NCI-H774 (cell line): ENCODE measurements around the gene PROSER3.

Source experiments
- DNase-seq: peaks from one replicate; lab custom pipeline; 2025; lab: John Stamatoyannopoulos, UW

The PROSER3 gene

DNA sequence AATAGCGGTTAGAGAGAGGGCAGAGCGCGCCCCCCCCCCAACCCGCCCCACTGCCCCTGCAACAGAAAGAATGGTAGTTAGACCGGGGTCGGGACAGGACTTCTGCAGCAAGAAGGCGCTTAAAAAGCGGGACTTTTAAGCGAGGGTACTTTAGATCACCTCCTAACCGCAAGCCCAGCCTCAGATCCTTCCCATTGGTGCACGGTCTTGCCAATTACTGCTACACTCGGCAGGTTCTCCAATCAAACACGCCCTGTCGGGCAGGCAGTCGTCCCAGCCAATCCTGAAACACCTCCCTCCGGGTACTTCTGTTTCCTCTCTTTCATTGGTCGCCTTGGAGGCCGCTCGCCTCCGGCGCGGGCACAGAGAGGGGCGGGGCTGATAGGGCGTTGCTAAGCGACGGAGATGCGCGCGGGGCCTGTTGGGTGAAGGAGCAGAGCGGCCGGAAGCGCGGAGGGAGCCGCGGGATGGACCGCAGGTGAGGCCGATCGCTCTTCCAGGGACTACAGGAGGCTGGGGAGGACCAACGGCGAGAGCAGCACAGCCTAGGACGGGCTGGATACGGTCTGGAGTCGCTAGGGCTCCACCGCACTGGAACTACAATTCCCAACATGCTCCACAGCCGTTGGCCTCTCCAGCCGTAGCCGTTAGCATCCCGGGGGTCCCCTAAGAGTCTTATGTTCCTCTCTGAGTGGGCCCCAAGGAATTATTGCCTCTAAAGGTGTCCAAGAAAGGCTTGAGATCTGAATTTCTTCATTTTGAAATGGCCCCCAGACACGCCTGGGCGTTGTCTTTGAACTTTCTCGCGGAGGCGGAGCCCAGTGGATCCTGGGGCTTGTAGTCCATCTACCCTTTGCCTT, at the start of gene PROSER3:
PROSER3 (plus strand) TSS at position 428 of the 860 bp plus-strand sequence; CDS start at position 468, 40 bp downstream.
- peak; percentile 98 for DNase-seq

DNA sequence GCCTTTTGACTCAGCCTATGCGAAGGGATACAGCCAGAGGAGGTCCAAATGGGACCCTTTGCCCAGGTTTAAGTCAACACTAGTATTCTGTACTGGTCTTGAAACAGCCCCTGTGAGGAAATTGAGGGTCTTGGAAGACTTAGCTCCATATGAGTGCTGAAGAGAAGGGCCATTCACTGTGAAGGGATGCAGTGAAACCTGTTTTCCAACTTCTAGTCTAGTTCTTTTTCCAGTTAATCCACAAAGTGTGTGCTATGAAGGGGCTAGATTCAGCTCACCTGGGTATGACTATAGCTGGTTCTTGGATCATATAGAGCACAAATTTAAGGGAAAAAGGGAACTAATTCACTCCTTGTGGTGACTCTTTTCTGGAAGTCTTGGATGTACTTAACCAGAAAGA, 49.6 kb upstream of the PROSER3 start:
- DNase-seq = no peak

DNA sequence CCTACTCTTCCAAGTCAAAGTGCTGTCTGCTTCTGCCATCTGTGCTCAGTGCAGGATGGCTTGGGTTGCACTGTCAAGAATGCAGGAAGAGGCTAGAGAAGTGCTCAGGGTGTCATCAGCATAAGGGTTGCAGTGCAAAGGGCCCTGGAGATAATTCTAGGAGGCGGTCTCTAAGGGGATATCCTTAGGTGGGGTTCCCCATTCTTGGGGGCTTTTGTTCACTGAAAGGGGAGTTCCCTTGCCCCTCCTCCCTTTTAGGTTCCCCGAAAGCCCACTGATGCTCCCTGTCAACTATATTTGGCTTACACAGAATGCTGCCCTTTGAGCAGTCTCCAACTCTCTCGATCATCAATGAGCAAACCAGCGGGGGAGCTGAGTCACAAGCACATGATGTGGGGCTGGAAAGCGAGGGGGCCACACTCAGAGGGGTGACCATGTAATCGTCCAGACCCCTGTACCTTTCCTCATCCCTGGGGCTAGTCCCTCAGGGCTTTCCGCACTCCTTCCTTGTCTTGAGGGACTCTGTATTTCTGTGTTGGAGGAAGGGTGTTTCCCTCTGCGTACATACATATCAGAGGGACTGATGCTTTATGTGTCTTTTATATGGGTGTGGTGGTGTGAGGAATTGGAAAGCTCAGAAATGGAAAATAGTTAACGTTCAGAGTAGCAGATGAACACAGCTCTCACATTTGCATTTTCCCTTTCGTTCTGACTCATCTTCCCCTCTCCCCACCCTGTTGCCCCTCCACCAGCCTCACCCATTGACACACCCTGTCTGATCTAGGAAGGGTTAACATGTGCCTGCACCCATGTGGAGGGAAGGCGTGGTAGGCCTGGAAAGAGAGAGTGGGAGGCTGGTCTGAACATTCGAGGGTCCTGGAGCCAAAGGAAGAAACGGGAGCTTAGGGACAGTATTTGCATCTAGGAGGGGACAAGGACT, 46.9 kb upstream of the PROSER3 start:
- DNase-seq = no peak

DNA sequence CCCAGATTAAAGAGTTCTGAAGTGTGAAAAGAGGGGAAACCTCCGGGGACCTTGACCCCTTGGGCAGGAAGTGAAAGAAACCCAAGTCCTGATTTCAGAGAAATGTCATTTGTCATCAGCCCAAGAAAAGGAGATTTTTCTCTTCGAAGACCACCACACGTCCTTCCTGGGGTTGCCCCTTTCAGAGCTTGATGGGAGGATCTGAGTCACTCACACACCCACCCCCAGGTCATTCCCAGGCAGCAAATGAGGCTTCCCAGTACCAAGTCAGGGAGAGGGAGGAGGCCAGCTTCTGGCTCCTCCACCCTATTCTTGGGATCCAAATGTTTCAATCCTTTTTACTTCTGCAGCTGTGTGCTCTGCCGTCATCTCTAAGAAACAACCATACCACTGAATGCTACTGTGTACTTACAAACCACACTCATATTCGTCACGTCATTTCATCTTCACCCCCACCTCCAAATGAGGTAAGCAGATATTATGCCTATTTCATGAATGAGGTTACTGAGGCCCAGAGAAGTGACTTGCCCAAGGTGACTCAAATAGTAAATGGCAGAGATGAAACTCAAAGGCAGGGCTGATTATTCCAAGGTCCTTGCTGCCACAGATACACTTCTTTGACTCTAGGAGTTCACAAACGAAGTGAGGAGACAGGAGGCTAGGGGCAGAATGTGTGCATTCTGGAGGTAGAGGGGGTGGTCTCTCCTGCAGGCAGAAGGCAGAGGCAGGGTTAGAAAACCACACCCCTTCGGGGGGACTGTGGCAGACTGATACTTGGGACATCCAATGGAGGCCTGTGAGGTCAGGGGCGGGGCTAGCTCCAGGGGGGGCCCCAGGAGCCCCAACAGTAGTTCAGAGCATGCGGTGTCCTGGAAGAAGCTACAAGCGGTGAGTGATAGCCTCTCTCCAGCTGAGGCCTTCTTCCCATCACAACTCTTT, 45.1 kb upstream of the PROSER3 start:
- no peak for DNase-seq

DNA sequence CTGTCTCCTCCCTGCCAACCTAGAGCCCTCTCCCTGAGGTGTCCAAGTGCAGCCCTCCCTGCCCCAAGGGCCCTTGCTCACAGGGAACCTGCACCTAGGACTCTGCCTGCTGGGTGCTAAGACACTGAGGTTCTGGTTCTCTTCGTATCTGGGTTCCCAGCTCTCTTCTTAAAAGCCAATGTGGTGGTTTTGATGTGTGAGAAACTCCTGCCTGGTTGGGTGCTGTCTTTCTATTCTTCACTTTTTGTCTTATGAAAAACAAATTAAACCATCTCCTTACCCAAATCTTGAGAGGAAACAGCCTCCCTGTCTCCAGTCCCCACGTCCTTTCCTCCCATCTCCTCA, 44.5 kb upstream of the PROSER3 start:
- no peak for DNase-seq

DNA sequence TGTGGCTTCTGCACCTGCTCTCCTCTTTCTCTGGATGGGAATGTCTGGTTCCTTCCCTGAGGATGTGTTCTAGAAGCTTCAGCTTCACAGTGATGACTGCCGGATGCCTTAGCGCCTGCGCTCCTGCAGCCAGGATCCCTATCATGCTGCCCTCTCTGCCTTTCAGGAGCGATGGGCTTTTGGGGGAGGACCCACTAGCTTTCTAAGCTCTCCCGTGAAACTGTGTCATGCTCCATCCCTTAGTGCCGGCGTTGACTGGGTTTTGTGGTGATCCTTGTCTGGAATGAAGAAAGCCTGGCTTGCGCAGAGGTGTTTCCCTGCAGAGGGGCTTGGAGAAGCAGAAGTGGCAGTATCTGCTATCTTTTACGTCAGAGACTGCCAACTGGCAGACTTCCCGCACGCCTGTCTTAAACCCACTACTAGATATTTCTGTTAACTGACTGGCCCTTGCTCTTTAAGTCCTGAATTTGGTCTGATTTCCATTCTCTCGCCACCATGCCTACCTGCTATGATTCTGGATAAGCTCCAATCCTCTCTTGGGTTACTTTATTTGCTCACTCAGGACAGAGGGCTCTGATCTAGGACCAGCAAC, 44.0 kb upstream of the PROSER3 start:
- no peak for DNase-seq

DNA sequence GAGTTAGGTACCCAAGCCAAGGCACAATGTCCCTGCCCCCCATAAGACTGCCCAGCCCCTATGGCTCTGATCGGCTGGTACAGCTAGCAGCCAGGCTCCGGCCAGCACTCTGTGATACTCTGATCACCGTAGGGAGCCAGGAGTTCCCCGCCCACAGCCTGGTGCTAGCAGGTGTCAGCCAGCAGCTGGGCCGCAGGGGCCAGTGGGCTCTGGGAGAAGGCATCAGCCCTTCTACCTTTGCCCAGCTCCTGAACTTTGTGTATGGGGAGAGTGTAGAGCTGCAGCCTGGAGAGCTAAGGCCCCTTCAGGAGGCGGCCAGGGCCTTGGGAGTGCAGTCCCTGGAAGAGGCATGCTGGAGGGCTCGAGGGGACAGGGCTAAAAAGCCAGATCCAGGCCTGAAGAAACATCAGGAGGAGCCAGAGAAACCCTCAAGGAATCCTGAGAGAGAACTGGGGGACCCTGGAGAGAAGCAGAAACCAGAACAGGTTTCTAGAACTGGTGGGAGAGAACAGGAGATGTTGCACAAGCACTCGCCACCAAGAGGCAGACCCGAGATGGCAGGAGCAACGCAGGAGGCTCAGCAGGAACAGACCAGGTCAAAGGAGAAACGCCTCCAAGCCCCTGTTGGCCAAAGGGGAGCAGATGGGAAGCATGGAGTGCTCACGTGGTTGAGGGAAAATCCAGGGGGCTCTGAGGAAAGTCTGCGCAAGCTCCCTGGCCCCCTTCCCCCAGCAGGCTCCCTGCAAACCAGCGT, 43.2 kb upstream of the PROSER3 start:
- no peak for DNase-seq

DNA sequence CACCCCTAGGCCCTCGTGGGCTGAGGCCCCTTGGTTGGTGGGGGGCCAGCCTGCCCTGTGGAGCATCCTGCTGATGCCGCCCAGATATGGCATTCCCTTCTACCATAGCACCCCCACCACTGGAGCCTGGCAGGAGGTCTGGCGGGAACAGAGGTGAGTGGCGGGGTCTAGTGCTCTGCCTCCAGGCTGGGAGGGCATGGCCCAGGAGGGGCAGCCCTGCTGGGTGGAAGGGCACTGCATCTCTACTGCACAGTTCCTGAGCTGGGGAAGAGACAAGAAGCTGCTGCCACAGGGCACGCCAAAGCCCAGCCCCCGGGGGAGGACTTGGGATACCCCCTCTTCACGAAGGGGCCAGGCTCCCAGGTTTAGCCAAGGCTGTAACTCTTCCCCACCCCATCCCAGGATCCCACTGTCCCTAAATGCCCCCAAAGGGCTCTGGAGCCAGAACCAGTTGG, 42.6 kb upstream of the PROSER3 start:
- no peak for DNase-seq

DNA sequence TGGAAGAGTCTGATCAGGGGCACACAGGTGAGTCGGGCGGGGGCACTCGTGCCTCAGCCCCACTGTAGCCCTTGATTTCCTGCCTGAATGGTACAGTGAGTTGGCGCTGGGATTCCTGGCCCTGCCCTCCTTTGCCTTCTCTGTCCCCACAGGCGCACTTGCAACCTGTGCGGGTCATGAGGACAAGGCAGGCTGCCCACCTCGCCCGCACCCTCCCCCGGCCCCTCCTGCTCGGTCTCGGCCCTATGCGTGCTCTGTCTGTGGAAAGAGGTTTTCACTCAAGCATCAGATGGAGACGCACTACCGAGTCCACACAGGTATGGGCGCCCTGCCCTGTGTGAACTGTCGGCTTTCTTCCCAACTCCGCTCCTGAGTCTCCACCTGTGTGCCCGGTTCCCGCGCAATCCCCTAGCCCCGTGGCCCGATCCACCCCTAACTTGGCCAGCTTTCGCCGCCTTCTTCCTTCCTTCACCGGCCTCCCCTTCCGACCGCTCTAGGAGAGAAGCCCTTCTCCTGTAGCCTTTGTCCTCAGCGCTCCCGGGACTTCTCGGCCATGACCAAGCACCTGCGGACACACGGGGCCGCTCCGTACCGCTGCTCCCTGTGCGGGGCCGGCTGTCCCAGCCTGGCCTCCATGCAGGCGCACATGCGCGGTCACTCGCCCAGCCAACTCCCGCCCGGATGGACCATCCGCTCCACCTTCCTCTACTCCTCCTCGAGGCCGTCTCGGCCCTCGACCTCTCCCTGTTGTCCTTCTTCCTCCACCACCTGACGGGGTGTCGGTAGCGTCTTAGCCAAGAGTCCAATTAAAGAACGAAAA, 41.8 kb upstream of the PROSER3 start:
- no peak for DNase-seq

DNA sequence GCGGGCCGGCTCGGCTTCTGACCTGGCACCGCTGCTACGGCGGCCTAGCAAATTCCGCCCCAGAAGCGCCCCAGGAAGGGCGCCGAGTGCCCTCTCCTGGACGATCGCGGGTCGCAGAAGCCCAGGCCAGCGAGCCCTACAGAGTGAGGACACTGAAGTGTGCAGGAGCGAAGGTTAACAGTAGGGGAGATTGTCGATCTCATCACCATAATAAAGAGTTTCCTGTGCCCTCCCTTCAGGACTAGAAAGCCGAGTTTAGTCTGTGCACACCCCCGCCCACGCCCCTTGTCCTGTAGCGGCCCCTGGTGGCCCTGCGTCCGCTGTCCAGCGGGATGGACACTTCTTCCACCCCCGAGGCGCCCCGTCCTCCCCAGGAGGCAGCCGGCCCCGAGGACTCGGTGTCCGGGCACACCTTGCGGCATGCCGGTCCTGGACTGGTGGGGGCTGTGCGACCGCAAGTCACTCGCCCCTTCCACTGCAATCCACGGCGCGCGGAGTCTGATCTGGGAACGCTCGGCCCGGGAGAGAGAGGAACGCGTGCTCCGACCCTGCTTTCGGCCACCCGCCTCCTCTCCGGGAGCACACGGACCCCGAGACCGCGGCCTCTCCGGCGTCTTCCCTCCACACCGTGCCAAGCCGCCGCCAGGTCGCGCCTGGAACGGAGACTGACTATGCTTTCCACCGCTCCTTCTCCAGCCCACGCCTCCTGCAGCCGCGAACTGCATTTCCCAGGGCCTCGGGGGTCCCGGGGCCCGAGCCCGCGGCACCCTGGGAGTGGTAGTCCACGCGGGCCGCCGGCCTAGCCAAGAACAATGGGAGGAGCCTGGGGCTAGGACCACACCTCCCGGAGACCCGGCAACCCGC, 40.9 kb upstream of the PROSER3 start:
- DNase-seq = peak; percentile 71

DNA sequence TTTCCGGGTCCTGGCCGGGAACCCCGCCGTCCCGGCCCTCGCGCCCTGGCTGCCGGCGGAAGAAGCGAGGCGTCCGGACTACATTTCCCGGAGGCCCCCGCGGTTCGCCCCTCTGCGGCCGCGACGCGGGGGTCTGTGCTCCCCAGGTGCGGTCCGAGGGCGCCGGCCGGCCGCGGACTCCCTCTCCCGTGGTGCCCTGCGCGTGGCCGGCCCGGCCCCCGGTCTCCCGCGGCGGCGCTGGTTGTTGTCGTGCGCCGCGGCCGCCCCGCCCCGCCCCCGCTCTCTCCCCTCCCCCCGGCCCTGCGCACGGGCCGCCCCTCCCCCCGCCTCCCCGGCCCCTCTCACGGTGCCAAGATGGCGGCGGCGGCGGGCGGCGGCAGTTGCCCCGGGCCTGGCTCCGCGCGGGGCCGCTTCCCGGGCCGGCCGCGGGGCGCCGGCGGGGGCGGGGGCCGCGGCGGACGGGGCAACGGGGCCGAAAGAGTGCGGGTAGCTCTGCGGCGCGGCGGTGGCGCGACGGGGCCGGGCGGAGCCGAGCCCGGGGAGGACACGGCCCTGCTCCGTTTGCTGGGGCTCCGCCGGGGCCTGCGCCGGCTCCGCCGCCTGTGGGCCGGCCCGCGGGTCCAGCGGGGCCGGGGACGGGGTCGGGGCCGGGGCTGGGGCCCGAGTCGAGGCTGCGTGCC, 40.2 kb upstream of the PROSER3 start, which contains the start of gene KMT2B:
KMT2B (plus strand) TSS at position 339 of the 680 bp plus-strand sequence; CDS start at position 355, 16 bp downstream.
- peak; percentile 90 for DNase-seq

DNA sequence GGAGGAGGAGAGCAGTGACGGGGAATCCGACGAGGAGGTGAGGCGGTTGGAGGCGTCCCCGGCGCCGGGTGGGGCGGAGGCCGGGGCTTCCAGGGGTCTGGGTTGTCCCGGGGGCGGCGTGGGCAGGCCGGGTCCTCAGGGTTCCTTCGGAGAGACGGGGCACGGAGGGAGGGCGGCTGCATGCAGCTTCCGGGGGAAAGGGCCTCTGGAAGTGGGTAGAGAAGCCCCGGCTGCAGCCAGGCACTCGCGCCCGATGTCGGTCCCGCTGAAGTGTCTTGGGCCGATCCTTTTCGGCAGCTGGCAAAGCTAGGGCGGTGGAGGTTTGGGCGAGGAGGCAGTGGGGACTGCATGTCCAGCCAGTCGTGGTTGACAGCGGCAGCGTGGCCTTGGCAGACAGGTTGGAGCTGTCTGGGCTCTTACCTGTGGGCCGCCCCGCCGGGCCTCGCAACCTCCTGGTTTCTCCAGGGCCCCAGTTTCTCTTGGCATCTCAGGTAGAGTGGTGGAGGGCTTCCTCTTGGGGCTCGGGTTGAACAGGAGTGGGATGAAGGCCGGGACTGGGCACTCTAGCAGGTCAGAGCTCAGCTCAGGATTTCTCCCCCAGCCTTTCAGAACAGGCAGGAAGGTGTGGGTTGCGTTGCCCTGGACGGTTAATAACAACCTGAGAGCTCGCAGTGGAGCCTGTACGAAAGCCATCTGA, 39.5 kb upstream of the PROSER3 start:
- no peak for DNase-seq

DNA sequence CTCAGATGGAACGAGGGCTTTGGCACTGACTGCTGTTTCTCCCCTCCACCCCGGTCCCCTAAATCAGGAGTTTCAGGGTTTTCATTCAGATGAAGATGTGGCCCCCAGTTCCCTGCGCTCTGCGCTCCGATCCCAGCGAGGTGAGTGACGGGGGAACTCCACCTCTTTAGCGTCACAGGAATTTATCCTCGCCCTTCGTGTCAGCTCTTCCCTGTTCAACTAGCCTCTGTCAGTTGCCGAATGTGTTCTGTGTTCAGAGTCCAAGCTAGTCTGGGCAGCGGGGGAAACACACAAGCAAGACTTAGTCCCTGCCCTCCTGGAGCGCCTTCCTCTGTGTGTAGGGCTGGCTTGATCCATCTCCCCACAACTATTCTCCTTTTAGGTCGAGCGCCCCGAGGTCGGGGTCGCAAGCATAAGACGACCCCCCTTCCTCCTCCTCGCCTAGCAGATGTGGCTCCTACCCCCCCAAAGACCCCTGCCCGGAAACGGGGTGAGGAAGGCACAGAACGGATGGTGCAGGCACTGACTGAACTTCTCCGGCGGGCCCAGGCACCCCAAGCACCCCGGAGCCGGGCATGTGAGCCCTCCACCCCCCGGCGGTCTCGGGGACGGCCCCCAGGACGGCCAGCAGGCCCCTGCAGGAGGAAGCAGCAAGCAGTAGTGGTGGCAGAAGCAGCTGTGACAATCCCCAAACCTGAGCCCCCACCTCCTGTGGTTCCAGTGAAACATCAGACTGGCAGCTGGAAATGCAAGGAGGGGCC, 38.4 kb upstream of the PROSER3 start:
- DNase-seq = no peak

DNA sequence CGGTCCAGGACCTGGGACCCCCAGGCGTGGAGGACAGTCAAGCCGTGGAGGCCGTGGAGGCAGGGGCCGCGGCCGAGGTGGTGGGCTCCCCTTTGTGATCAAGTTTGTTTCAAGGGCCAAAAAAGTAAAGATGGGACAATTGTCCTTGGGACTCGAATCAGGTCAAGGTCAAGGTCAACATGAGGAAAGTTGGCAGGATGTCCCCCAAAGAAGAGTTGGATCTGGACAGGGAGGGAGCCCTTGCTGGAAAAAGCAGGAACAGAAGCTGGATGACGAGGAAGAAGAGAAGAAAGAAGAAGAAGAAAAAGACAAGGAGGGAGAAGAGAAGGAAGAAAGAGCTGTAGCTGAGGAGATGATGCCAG, 37.8 kb upstream of the PROSER3 start:
- DNase-seq = no peak

DNA sequence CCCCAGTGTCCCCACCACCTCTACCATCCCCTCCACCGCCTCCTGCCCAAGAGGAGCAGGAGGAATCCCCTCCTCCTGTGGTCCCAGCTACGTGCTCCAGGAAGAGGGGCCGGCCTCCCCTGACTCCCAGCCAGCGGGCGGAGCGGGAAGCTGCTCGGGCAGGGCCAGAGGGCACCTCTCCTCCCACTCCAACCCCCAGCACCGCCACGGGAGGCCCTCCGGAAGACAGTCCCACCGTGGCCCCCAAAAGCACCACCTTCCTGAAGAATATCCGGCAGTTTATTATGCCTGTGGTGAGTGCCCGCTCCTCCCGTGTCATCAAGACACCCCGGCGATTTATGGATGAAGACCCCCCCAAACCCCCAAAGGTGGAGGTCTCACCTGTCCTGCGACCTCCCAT, 37.3 kb upstream of the PROSER3 start:
- no peak for DNase-seq

DNA sequence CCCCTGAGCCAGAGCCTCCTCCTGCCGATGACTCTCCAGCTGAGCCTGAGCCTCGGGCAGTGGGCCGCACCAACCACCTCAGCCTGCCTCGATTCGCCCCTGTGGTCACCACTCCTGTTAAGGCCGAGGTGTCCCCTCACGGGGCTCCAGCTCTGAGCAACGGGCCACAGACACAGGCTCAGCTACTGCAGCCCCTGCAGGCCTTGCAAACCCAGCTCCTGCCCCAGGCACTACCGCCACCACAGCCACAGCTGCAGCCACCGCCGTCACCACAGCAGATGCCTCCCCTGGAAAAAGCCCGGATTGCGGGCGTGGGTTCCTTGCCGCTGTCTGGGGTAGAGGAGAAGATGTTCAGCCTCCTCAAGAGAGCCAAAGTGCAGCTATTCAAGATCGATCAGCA, 36.6 kb upstream of the PROSER3 start:
- DNase-seq = no peak

DNA sequence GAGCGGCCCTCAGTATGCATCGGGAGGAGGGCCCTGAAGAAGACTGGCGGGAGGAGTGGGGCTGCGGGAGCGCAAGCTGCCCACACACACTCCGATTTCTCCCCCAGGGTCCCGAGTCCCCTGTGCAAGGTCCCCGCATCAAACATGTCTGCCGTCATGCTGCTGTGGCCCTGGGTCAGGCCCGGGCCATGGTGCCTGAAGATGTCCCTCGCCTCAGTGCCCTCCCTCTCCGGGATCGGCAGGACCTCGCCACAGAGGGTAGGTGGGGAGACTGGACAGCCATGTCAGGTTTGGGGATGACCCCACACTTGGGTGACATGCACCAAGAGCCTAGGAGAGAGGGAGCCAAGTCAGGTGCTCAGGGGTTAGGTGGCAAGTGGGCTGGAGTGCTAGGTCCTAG, 35.5 kb upstream of the PROSER3 start:
- no peak for DNase-seq
